Measurements from ENCODE around the gene APOL6. TPM values are rescaled to one million over a fixed set of nuclear protein-coding genes. Genes with fewer than 3 reads are reported as not detected.

Gene APOL6
- total and polyA plus RNA-seq, 10 of the 15 experiments (the other 5 are each of a cell fraction or from before 2014, with no cell fraction given), result 4.3 to 22.9 (median 9.3) TPM

- no peak for TF ChIP-seq SUPT20H (IDR thresholded peaks at IDR 0.05; ENCODE audit: borderline replicate concordance, control insufficient read depth, low read depth, low read length)
- no peak for TF ChIP-seq MEF2A (IDR thresholded peaks at IDR 0.05; ENCODE audit: insufficient read depth, low read depth, low read length)
- no peak for TF ChIP-seq RAD21 (IDR thresholded peaks at IDR 0.05; ENCODE audit: insufficient read depth, low read depth, low read length)
Measured at GRCh38 chr22:35630891-35631290, 17.4 kb upstream of the APOL6 start (continued).

- Histone ChIP-seq H2AFZ (ENCODE audit: control insufficient read depth, low read depth, low read length) (no peak overlapping the region), H3K4me3 (no peak overlapping the region), H3K79me2 (ENCODE audit: control insufficient read depth, insufficient read depth, low read length) (no peaks in the 10 kb centered on the region), H3K9ac (ENCODE audit: control insufficient read depth, insufficient read depth, low read length) (no peak overlapping the region), H3K27ac (ENCODE audit: control insufficient read depth, insufficient read depth) (no peak overlapping the region), H3K36me3 (ENCODE audit: control insufficient read depth in 2 of 2, insufficient read depth in 2 of 2, low read length in 1 of 2) (no peaks in the 10 kb centered on the region), H3K27me3 (replicated peaks in 1 of 2; ENCODE audit: control insufficient read depth in 2 of 2, insufficient read depth in 2 of 2, low read length in 1 of 2) (no peaks in the 10 kb centered on the region), H3K9me3 (replicated peaks; ENCODE audit: control insufficient read depth, insufficient read depth, low read length) (peaks cover 1% of the 10 kb centered on the region; the same call in 1 of the 3 replicates), H3K4me1 (ENCODE audit: control insufficient read depth, insufficient read depth, low read length) (peaks cover 22% of the 10 kb centered on the region), H3K4me2 (ENCODE audit: control insufficient read depth, insufficient read depth) (no peak overlapping the region), H4K20me1 (ENCODE audit: control insufficient read depth, insufficient read depth) (no peaks in the 10 kb centered on the region)
- in situ Hi-C loops (cut with MboI) (no loop called here), intact Hi-C loops (cut with micrococcal nuclease; ENCODE audit: unreplicated experiment) (loop anchor here (5.0 kb wide), 1 partner anchor 111 kb away; no protein-coding TSS in a partner anchor)
- no peak for FAIRE-seq
- RAD21 ChIA-PET (ENCODE audit: unreplicated experiment), result interaction anchor here (0.5 to 5.7 kb wide), 3 partner anchors 17 to 274 kb away, joined by 3 to 30 read pairs (median 3); partner anchors contain the start of gene APOL6
- TF ChIP-seq RAD21 (IDR thresholded peaks at IDR 0.05; ENCODE audit: insufficient read depth, low read depth, low read length) (peak; percentile 59), YY1 (IDR thresholded peaks at IDR 0.05; ENCODE audit: low read depth, low read length) (0 out of 2 replicates have a peak, but pooled peaks have one; percentile 27), SMC3 (IDR thresholded peaks at IDR 0.05; ENCODE audit: borderline replicate concordance, low read length) (peak; percentile 17; the same call in 1 of the 2 replicates), POLR2AphosphoS5 (IDR thresholded peaks at IDR 0.05; ENCODE audit: low read length) (no peak), CTCF (IDR thresholded peaks at IDR 0.05 in 2 of 3, conservative IDR thresholded peaks at IDR 0.05 in 1 of 3; ENCODE audit: control insufficient read depth in 2 of 3, extremely low read depth in 1 of 3, insufficient read depth in 1 of 3, low read depth in 3 of 3, low read length in 3 of 3) (peak; percentile 63 to 77 (median 72))
- SMC1A ChIA-PET (ENCODE audit: uncharacterized antibody, unreplicated experiment), result interaction anchor here (0.9 to 2.8 kb wide), 4 partner anchors 17 to 493 kb away, joined by 3 to 8 read pairs (median 4); partner anchors contain the start of gene APOL6
- DNase-seq (ENCODE audit: low read depth, low spot score), result no peak
- no TSS peak for BruUV-seq (replicated peaks)
- POLR2A ChIA-PET, result no interaction called here
- CTCF ChIA-PET, result interaction anchor here (0.9 to 3.7 kb wide), 14 partner anchors 17 to 483 kb away, joined by 3 to 26 read pairs (median 4); partner anchors contain the start of gene APOL6
- peak; percentile 73 for ATAC-seq
- 22% methylated on average over 5 of the region's 5 CpGs for WGBS (ENCODE audit: insufficient coverage, insufficient replicate concordance, low lambda C conversion rate, missing lambda C conversion rate)
Measured at GRCh38 chr22:35631597-35631996, 16.6 kb upstream of the APOL6 start.
